Thymus (tissue), 11 donors: ENCODE results near the gene NRG2. TPM values are rescaled to one million over a fixed set of nuclear protein-coding genes. Genes with fewer than 3 reads are reported as not detected.

ENCODE experiments used
- DNase-seq, 9 donors: peaks; one replicate each; pipeline ENCODE4 v3.0.0-alpha.2; 2013; ENCODE audit warnings: low spot score in 9 of 9, low read depth in 6 of 9, missing footprints in 1 of 9
- H3K27ac ChIP-seq, 2 donors: one replicate each; pipeline ENCODE4 v1.5.1; 2013; ENCODE audit warnings: control low read depth in 1 of 2, low read depth in 1 of 2, low read length in 1 of 2, mild to moderate bottlenecking in 1 of 2, moderate library complexity in 1 of 2
- H3K27me3 ChIP-seq, 2 donors: one replicate each; pipeline ENCODE4 v1.5.1; 2013; ENCODE audit warnings: low read length in 1 of 2; ENCODE audit not compliant: control insufficient read depth in 2 of 2, insufficient read depth in 1 of 2
- H3K36me3 ChIP-seq, 2 donors: one replicate each; pipeline ENCODE4 v1.5.1; 2013; ENCODE audit warnings: low read length in 1 of 2, mild to moderate bottlenecking in 1 of 2, moderate library complexity in 1 of 2; ENCODE audit not compliant: control insufficient read depth in 2 of 2, insufficient read depth in 2 of 2
- H3K4me1 ChIP-seq, 2 donors: one replicate each; pipeline ENCODE4 v1.5.1; 2013; ENCODE audit warnings: low read length in 2 of 2; ENCODE audit not compliant: control insufficient read depth in 2 of 2, insufficient read depth in 2 of 2
- H3K4me3 ChIP-seq, 2 donors: one replicate each; pipeline ENCODE4 v1.5.1; 2013; ENCODE audit warnings: low read length in 2 of 2, control low read depth in 1 of 2, mild to moderate bottlenecking in 1 of 2
- H3K9me3 ChIP-seq, 2 donors: one replicate each; pipeline ENCODE4 v1.5.1; 2013; ENCODE audit warnings: low read length in 1 of 2, mild to moderate bottlenecking in 1 of 2; ENCODE audit not compliant: control insufficient read depth in 2 of 2, insufficient read depth in 1 of 2
- WGBS: extraction: QIAGEN DNeasy Blood & Tissue Kit; methylation state at CpG from one replicate; pipeline ENCODE4 v1.1.7; 2013; 5-methylcytosine and 5-hydroxymethylcytosine counted together
- polyA plus RNA-seq: library from polyadenylated mRNA; stranded (reverse); fragments of 200-250 nt; gene quantifications from one replicate; pipeline ENCODE4 v1.2.3, GENCODE V29; 2013
- total RNA-seq: library from RNA; stranded (reverse); fragments of 120-200 nt; gene quantifications from one replicate; pipeline ENCODE4 v1.2.4, GENCODE V29; 2013
- donor health status: healthy.

The NRG2 gene
- total and polyA plus RNA-seq, 2 donors: 0.38 to 0.96 TPM

DNA sequence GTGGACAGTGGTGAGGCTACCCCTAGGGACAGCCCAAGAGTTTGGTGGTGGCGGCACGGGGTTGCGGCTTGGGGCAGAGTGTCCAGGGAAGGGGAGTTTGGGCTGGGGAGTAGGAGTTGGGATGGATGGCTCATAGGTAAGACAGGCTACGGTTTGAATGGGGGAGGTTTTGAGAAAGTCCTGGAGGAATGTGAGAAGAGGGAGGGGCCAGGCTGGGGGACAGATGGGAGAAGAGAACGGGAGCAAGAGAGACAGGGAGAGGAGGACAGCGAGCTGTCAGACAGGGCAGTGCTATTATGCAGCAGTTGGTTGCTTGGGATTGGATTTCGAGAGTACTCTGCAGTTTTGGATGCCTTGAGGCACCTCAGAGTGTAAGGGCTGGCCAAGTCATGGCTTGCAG, 223.0 kb downstream of the NRG2 start:
- 80% methylated on average over 7 of the region's 7 CpGs for WGBS
- no peak overlapping the region for H3K27ac ChIP-seq
- DNase-seq: no peak
- no peaks in the 10 kb centered on the region for H3K36me3 ChIP-seq
- no peaks in the 10 kb centered on the region for H3K4me1 ChIP-seq
- no peaks in the 10 kb centered on the region for H3K9me3 ChIP-seq
- H3K27me3 ChIP-seq: peaks cover 0 to 3% of the 10 kb centered on the region in 2 donors
- no peak overlapping the region for H3K4me3 ChIP-seq

- peaks cover 0 to 5% of the 10 kb centered on the region in 2 donors for H3K27me3 ChIP-seq
- no peaks in the 10 kb centered on the region for H3K4me1 ChIP-seq
- H3K36me3 ChIP-seq: no peaks in the 10 kb centered on the region
- 89% methylated on average over 3 of the region's 3 CpGs for WGBS
- no peak overlapping the region for H3K4me3 ChIP-seq
- no peak for DNase-seq
- H3K27ac ChIP-seq: no peak overlapping the region
- no peaks in the 10 kb centered on the region for H3K9me3 ChIP-seq
These were observed 225.1 kb downstream of the NRG2 start for GRCh38 chr5:139817970-139818369.

DNA sequence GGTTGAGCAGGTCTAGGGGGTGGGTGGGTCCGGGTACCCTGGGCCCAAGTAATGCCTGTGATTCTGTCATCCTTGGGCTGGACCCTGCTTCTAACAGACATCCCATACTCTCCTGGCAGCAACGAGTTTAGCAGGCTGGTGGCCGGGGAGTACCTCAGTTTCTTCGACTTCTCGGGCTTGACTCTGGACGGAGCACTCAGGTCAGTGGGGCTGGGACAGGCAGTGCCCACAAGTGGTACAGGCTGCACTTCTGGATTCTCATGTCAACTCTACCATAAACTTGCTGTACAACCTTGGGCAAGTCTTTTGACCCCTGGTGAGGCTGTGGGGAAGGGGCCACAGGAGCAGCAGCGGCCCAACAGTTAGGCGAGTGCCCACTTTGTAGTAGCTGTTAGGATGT, 225.7 kb downstream of the NRG2 start:
- H3K36me3 ChIP-seq: no peaks in the 10 kb centered on the region
- no peak overlapping the region for H3K4me3 ChIP-seq
- H3K4me1 ChIP-seq: no peaks in the 10 kb centered on the region
- no peaks in the 10 kb centered on the region for H3K9me3 ChIP-seq
- WGBS: 95% methylated on average over 8 of the region's 8 CpGs
- peaks cover 0 to 5% of the 10 kb centered on the region in 2 donors for H3K27me3 ChIP-seq
- no peak overlapping the region for H3K27ac ChIP-seq
- no peak for DNase-seq

DNA sequence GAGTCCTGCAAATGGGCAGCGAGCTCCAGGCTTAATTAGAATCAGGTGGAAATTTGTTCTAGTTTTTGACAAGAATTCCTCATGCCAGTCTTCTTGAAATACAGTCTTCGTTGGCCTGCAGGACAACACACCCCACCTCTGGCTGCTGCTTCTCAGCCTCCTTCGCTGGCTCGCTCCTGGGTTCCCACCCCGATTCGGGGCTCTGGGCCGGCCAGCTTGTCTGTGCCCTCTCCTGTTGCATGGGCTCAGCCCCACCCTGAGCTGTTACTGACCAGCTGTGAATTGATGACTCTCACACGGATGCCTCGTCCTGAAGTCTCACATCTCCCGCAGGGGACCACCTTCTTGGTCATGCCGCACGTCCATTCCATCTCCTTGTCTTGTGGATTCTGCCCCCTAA, 226.5 kb downstream of the NRG2 start:
- Histone ChIP-seq H3K36me3 (no peaks in the 10 kb centered on the region), H3K27me3 (peaks cover 0 to 5% of the 10 kb centered on the region in 2 donors), H3K4me1 (no peaks in the 10 kb centered on the region), H3K9me3 (no peaks in the 10 kb centered on the region), H3K27ac (no peak overlapping the region), H3K4me3 (no peak overlapping the region)
- no peak for DNase-seq
- WGBS: 95% methylated on average over 12 of the region's 12 CpGs

GRCh38 chr5:139814704-139815280, 228.3 kb downstream of the NRG2 start:
- Histone ChIP-seq H3K27me3 (peaks cover 0 to 2% of the 10 kb centered on the region in 2 donors), H3K27ac (no peak overlapping the region), H3K4me1 (no peaks in the 10 kb centered on the region), H3K36me3 (no peaks in the 10 kb centered on the region), H3K9me3 (no peaks in the 10 kb centered on the region), H3K4me3 (no peak overlapping the region)
- 90% methylated on average over 11 of the region's 11 CpGs for WGBS
- DNase-seq: no peak

GRCh38 chr5:139814191-139814601, 228.9 kb downstream of the NRG2 start:
- Histone ChIP-seq H3K4me3 (no peak overlapping the region), H3K27me3 (peaks cover 0 to 2% of the 10 kb centered on the region in 2 donors), H3K9me3 (no peaks in the 10 kb centered on the region), H3K4me1 (no peaks in the 10 kb centered on the region), H3K36me3 (no peaks in the 10 kb centered on the region), H3K27ac (no peak overlapping the region)
- no peak for DNase-seq
- 77% methylated on average over 14 of the region's 14 CpGs for WGBS

GRCh38 chr5:139812836-139813805, 230.0 kb downstream of the NRG2 start:
- H3K36me3 ChIP-seq: no peaks in the 10 kb centered on the region
- no peak overlapping the region for H3K27ac ChIP-seq
- no peaks in the 10 kb centered on the region for H3K4me1 ChIP-seq
- H3K27me3 ChIP-seq: peaks cover 0 to 6% of the 10 kb centered on the region in 2 donors
- H3K9me3 ChIP-seq: no peaks in the 10 kb centered on the region
- DNase-seq: no peak
- 96% methylated on average over 25 of the region's 25 CpGs for WGBS
- no peak overlapping the region for H3K4me3 ChIP-seq

DNA sequence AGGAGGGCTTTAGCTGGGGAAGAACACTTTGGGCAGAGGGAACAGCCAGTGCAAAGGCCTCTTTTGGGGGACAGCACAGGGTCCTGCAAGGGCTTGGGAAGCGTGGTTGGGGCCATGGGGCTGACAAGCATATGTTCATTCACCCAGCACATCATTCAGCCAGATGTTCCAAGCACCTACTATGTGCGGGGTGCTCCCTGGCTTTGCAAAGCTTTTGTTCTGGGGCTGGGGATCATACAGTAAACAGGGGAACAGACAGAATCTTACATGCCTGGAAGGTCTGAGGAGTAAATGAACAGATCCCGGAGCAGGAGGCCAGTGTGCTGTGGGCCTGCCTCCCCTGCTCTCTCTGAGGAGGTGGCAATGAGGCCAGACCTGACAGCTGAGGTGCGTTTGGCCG, 230.8 kb downstream of the NRG2 start:
- H3K4me3 ChIP-seq: no peak overlapping the region
- 88% methylated on average over 5 of the region's 5 CpGs for WGBS
- no peak overlapping the region for H3K27ac ChIP-seq
- H3K4me1 ChIP-seq: no peaks in the 10 kb centered on the region
- no peaks in the 10 kb centered on the region for H3K36me3 ChIP-seq
- DNase-seq: no peak
- peaks cover 0 to 6% of the 10 kb centered on the region in 2 donors for H3K27me3 ChIP-seq
- H3K9me3 ChIP-seq: no peaks in the 10 kb centered on the region

DNA sequence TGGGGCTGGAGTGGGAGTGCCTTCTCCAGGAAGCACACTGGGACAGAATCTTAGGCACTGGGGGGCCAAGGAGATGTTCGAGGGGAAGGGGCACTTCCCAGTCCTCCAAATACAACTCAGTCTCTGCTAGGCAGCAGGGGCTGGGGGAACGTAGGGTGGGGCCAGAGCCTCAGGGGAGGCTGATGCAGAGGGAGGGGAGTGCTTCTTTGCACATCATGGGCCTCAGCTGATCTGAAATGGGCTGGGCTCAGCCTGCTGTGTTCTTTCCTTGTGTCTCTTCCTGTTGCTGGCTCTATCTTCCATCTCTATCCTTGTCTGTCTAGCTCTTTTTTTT, 231.9 kb downstream of the NRG2 start:
- no peak overlapping the region for H3K4me3 ChIP-seq
- no peaks in the 10 kb centered on the region for H3K36me3 ChIP-seq
- H3K27me3 ChIP-seq: peaks cover 0 to 6% of the 10 kb centered on the region in 2 donors
- DNase-seq: no peak
- no peaks in the 10 kb centered on the region for H3K4me1 ChIP-seq
- no peak overlapping the region for H3K27ac ChIP-seq
- 72% methylated on average over 2 of the region's 2 CpGs for WGBS
- no peaks in the 10 kb centered on the region for H3K9me3 ChIP-seq
